SKM-1 treated with dmso at 0.1 percent for 144 hours (cell line): Measurements from ENCODE around the gene TRAF3IP3.

Experiments used
- DNase-seq: peaks from one replicate; lab custom pipeline; 2025; ENCODE audit not compliant: unreplicated experiment; lab: John Stamatoyannopoulos, UW

TRAF3IP3 gene

GRCh38 chr1:209797978-209798639 is 42.3 kb downstream of the TRAF3IP3 start:
- peak; percentile 63 for DNase-seq

GRCh38 chr1:209800984-209801834 is 45.4 kb downstream of the TRAF3IP3 start:
- DNase-seq, result no peak

GRCh38 chr1:209802117-209802779 is 46.4 kb downstream of the TRAF3IP3 start:
- DNase-seq, result no peak

GRCh38 chr1:209802780-209803152 is 46.9 kb downstream of the TRAF3IP3 start:
- DNase-seq, result no peak

- no peak for DNase-seq
Measured at GRCh38 chr1:209803568-209803967, 47.7 kb downstream of the TRAF3IP3 start.

GRCh38 chr1:209805341-209805781 is 49.5 kb downstream of the TRAF3IP3 start:
- DNase-seq, result no peak

- no peak for DNase-seq
Measured at GRCh38 chr1:209805875-209806760, 50.3 kb downstream of the TRAF3IP3 start, which contains the start of gene IRF6. Gene IRF6, minus strand, starts transcription at chr1:209806142. Its CDS starts 4,729 bp downstream, at chr1:209801413.

- no peak for DNase-seq
Measured at GRCh38 chr1:209807509-209807908, 51.7 kb downstream of the TRAF3IP3 start.

- no peak for DNase-seq
Measured at GRCh38 chr1:209808059-209808581, 52.3 kb downstream of the TRAF3IP3 start.

GRCh38 chr1:209809611-209810010 is 53.8 kb downstream of the TRAF3IP3 start:
- DNase-seq, result no peak

- DNase-seq, result no peak
Measured at GRCh38 chr1:209810783-209811182, 54.9 kb downstream of the TRAF3IP3 start.

- no peak for DNase-seq
Measured at GRCh38 chr1:209813902-209814301, 58.0 kb downstream of the TRAF3IP3 start.

- no peak for DNase-seq
Measured at GRCh38 chr1:209815490-209815889, 59.6 kb downstream of the TRAF3IP3 start.

GRCh38 chr1:209815931-209816341 is 60.1 kb downstream of the TRAF3IP3 start:
- no peak for DNase-seq

- no peak for DNase-seq
Measured at GRCh38 chr1:209816923-209817322, 61.1 kb downstream of the TRAF3IP3 start.

- DNase-seq, result no peak
Measured at GRCh38 chr1:209817691-209818090, 61.8 kb downstream of the TRAF3IP3 start.

- no peak for DNase-seq
Measured at GRCh38 chr1:209819058-209819457, 63.2 kb downstream of the TRAF3IP3 start.

- no peak for DNase-seq
Measured at GRCh38 chr1:209820986-209821385, 65.1 kb downstream of the TRAF3IP3 start.

GRCh38 chr1:209822706-209823105 is 66.9 kb downstream of the TRAF3IP3 start:
- DNase-seq, result no peak
